Measurements from ENCODE around the gene KIF20B. TPM values are rescaled to one million over a fixed set of nuclear protein-coding genes. Genes with fewer than 3 reads are reported as not detected.

Gene KIF20B
- total and polyA plus RNA-seq, 12 donors = 0.54 to 8.2 (median 2.7) TPM

- no peaks in the 10 kb centered on the region for H3K9me3 ChIP-seq (replicated peaks in 1 of 3)
- 59 to 86% (median 78%) methylated on average over 2 of the region's 2 CpGs for WGBS, 4 donors
These were observed 96.7 kb downstream of the KIF20B start for GRCh38 chr10:89798092-89798491.

DNA sequence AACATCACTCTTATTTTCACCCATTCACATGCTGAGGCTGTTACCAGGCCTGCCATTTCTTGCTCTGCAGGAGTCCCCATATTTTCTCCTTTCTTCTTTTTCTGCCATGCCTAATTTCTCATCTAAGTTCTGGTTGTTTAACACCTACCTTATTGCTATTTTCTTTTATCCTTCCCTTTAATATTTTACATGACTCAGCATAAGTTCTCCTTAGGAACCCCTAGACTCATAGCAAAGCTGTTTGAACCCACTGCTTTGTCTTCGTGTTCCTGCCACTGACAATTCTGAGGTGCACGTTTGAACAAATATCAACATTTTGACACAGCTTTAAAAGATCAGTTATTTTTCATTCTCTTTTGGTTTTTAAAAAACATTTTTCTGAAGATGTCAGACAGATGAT, 98.2 kb downstream of the KIF20B start:
- Histone ChIP-seq H3K9me3 (replicated peaks in 1 of 3) (no peaks in the 10 kb centered on the region), H3K4me3 (no peak overlapping the region), H3K27ac (no peak overlapping the region), H3K36me3 (replicated peaks in 1 of 2) (no peaks in the 10 kb centered on the region), H3K27me3 (no peaks in the 10 kb centered on the region), H3K4me1 (replicated peaks in 1 of 2) (no peaks in the 10 kb centered on the region)
- TF ChIP-seq CTCF (IDR thresholded peaks at IDR 0.05) = no peak
- TF ChIP-seq POLR2A (IDR thresholded peaks at IDR 0.05) = no peak
- DNase-seq = no peak
- intact Hi-C loops (cut with DNase I) = loop anchor here in 1 of 2 donors (10.0 kb wide), 2 partner anchors 985 to 1065 kb away; no protein-coding TSS in a partner anchor
- 65 to 89% (median 73%) methylated on average over 2 of the region's 2 CpGs for WGBS, 4 donors

More at GRCh38 chr10:89798092-89798491, 96.7 kb downstream of the KIF20B start:
- Histone ChIP-seq H3K4me3 (no peak overlapping the region), H3K4me1 (replicated peaks in 1 of 2) (no peaks in the 10 kb centered on the region), H3K27ac (no peak overlapping the region), H3K36me3 (replicated peaks in 1 of 2) (no peaks in the 10 kb centered on the region), H3K27me3 (no peaks in the 10 kb centered on the region)
- TF ChIP-seq POLR2A (IDR thresholded peaks at IDR 0.05) = no peak
- TF ChIP-seq CTCF (IDR thresholded peaks at IDR 0.05) = no peak
- intact Hi-C loops (cut with DNase I) = loop anchor here in 1 of 2 donors (10.0 kb wide), 2 partner anchors 987 to 1067 kb away; no protein-coding TSS in a partner anchor
- no peak for DNase-seq

GRCh38 chr10:89805599-89806013, 104.2 kb downstream of the KIF20B start:
- no peak for TF ChIP-seq POLR2A (IDR thresholded peaks at IDR 0.05)
- TF ChIP-seq CTCF (IDR thresholded peaks at IDR 0.05) = no peak
- Histone ChIP-seq H3K4me3 (no peak overlapping the region), H3K27ac (no peak overlapping the region), H3K9me3 (replicated peaks in 1 of 3) (no peaks in the 10 kb centered on the region), H3K4me1 (replicated peaks in 1 of 2) (no peaks in the 10 kb centered on the region), H3K27me3 (no peaks in the 10 kb centered on the region), H3K36me3 (replicated peaks in 1 of 2) (no peaks in the 10 kb centered on the region)
- DNase-seq = no peak
- intact Hi-C loops (cut with DNase I) = no loop called here
- WGBS, 4 donors = 69 to 74% (median 71%) methylated on average over 2 of the region's 2 CpGs

DNA sequence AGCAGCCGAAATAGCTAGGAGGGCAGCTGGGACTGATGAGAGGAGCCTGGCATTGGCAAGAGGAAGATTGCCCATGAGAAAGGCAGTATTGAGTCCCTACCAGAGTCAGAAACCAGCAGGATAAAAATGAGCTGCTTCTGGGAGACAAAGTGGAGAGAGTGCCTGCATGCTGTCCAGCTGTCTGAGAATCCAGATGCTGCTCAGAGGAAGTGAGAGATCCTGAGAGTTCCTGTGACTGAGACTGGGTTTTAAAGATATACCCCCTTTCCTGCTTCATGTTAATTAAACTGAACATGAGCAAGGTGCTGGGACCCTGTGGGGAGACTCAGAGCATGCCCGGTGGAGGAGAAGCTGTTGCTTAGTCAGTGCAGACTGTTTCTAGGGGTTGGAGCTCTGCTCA, 107.5 kb downstream of the KIF20B start:
- intact Hi-C loops (cut with DNase I) = no loop called here

More for the DNA sequence above, 107.5 kb downstream of the KIF20B start:
- Histone ChIP-seq H3K27me3 (no peaks in the 10 kb centered on the region), H3K4me1 (replicated peaks in 1 of 2) (no peaks in the 10 kb centered on the region), H3K27ac (no peak overlapping the region), H3K36me3 (replicated peaks in 1 of 2) (no peaks in the 10 kb centered on the region), H3K9me3 (replicated peaks in 1 of 3) (no peaks in the 10 kb centered on the region), H3K4me3 (no peak overlapping the region)
- TF ChIP-seq CTCF (IDR thresholded peaks at IDR 0.05) (no peak), POLR2A (IDR thresholded peaks at IDR 0.05) (no peak)
- no peak for DNase-seq
- WGBS, 4 donors = 61 to 88% (median 74%) methylated on average over 2 of the region's 2 CpGs

Measured in adrenal gland (tissue), 12 donors.